AG08395 (cell line): ENCODE measurements around the gene ZBTB40.

ENCODE experiments used
- DNase-seq: peaks from one replicate; pipeline ENCODE4 v3.0.0; 2012; ENCODE audit warnings: mixed read lengths, low spot score

ZBTB40 gene

DNA sequence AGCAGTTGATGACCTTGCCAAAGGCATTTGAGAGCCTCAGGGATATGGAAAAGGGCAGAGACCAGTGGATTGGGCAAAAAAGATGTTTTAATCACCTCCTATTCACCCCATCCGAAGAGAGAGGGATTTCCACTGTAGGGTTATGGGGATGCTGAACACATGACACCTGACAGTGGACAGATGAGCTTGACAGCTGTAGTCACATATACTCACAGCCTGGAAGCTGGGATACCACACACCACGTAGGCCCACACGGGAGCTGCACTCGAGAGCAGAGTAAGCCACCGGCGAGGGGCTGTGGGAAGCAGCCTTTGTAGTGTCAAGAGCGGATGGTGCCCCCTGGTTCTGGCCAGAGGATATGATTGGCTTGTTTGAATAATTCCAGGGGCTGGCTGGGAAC, 20.0 kb downstream of the ZBTB40 start:
- no peak for DNase-seq

DNA sequence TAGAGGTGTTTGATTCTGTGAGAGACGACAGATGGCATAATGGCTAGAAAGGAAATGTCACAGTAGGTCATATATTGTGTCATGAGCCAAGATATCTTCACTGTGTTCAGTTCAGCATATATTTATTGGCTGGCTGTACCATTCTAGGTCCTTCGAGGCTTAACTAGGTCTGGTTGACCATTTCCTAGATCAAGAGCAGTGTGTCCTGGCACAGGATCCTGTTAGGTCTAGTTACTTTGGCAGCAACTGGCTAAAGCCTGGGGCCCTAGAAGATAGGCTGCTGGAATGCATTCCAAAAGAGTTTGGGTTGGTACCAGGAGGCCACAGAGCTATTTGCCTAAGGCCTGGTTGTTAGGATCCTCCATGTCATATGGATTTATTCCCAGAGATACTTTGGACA, 20.9 kb downstream of the ZBTB40 start:
- peak; percentile 32 for DNase-seq

DNA sequence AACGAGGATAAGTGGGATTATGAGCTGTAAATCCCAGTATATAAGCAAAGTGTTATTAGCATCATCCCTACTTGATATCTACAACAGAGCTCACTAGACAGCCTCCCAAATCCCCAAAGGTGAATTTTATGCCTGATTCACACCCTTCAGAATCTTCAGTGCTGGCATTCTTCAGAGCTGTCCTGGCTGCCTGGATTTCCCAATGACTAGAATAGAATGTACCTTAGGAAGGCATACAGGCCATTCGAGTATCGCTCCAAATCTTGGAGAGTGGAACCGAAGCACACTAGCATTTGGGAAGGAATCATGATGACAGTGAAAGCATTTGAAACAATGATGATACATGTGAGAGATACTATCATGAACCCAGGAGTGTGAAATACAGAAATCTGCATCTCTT, 22.3 kb downstream of the ZBTB40 start:
- no peak for DNase-seq

DNA sequence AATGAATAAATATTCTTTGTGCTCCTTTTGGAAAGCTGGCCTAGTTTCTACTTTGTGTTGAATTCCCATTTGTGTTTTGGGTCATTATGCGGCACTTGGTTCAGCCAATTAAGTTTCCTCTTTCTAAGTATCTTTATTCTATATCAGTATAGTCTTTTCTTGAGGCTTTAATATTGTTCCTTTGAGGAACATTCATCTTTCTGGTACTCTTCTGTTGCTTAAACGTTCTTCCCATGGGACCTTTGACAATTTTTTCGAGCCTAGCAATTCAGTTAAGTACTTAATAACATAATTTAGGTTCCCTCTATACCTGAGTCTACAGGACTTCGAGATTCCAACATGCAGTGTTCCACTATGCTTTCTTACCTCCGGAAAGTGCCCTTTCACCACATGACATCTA, 24.9 kb downstream of the ZBTB40 start:
- no peak for DNase-seq

DNA sequence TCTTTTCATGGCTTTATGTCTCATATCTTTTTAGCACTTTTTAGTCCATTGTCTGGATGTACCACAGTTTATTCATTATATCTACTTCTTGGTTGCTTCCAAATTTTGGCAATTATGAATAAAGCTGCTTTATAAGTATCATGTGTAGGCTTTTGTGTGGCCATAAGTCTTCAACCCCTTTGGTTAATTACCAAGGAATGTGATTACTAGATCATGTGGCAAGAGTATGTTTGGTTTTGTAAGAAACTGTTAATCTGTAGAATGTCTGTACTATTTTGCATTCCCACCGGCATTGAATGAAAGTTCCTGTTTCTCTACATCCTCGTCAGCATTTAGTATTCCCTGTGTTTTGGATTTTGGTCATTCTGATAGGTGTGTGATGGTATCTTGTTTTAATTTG, 31.5 kb downstream of the ZBTB40 start:
- DNase-seq = no peak

DNA sequence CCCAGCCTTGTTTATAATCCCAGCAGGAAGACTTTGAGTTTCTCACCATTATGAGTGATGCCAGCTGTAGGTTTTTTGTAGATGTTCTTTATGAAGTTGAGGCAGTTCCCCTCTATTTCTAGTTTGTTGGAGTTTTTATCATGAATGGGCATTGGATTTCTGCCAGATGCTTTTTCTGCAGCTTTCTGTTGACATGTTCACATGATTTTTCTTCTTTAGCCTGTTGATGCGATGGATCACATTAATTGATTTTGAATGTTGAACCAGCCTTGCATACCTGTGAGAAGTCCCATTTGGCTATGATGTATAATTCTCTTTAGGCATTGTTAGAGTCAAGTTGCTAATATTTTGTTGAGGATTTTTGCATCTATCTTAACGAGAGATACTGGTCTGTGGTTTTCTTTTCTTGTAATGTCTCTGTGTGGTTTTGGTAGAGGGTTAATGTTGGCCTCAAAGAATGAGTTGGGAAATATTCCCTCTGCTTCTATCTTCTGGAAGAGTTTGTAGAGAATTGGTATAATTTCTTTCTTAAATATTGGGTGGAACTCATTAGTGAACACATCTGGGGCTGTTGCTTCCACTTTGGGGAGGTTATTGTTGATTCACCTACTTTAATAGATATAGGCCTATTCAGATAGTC, 33.2 kb downstream of the ZBTB40 start:
- no peak for DNase-seq

DNA sequence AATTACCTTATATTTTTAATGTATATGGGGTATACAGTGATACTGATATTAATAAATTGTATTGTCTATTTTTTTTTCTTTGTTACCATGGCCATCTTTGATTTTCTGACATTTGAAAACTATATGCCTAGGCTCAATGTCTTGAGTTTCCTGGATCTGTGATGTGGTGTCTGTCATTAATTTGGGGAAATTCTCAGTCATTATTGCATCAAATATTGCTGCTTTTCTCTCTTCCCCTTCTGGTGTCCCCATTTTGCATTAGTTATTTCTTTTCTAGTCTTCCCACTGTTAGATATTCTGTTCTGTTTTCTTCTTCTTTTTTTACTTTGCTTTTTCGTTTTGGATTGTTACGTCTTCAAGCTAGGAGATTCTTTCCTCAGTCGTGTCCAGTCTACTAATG, 33.8 kb downstream of the ZBTB40 start:
- no peak for DNase-seq

DNA sequence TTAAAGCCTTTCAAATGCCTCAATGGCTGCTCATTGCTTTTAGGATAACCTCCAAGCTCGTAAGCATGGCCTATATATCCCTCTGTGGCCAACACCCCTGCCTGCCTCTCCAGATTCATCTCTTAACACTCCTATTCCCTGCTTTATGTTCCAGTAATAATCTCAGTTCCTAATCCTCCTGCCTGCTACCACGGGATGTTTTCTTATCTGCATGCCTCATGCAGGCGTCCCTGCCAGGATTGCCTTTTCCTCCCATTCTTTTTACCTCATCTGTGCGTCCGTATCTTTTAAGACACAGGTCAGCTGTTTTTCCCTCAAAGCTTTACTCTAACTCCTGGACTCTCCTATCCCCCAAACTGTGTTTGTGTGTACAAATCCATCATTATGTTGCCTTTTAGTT, 36.1 kb downstream of the ZBTB40 start:
- DNase-seq = no peak

DNA sequence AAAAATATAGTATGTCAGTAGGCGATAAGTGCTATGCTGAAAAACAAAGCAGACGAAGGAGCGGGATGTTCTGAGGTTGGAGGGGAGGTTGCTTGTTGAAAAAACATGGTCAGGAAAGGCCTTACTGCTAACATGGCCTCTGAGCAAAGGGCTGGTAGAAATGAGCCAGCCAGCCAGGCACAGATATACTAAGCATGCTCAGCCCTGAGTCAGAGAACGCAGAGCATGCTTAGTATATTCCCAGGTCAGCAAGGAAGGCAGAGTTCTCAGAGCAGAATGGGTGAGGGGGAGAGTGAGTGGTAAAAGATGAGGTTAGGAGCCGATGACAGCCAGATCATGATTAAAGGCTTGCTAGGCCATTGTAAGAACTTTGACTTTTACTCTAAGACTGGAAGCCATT, 36.7 kb downstream of the ZBTB40 start:
- DNase-seq = no peak

DNA sequence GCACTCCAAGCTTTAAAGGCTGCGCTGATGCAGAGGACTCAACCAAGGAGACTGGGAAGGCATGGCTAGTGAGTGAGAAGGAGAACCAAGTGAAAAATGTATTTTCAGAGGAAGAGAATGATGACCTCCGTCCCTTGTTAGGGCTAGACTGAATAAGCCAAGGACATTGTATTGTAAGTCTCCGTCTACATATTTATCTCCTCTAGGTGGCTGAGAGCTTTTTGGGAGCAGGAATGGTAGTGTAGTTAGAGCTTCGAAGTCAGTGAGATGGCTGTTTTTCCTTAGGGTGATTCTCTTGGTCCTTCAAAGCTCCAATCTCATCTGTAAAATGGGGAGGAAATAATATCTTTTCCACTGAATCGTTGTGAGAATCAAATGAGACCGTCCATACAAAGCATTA, 37.6 kb downstream of the ZBTB40 start:
- DNase-seq = no peak

DNA sequence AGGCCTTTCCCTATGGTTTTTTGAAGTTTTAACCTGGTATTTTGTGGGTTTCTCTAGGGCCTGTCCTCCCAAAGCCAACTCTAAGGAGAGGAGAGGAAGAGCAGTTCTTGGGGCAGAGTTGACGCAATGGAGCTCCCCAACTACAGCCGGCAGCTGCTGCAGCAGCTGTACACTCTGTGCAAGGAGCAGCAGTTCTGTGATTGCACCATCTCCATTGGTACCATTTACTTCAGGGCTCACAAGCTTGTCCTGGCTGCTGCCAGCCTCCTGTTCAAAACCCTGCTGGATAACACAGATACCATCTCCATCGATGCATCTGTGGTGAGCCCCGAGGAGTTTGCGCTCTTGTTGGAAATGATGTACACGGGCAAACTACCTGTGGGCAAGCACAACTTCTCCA, 38.2 kb downstream of the ZBTB40 start:
- DNase-seq = no peak

DNA sequence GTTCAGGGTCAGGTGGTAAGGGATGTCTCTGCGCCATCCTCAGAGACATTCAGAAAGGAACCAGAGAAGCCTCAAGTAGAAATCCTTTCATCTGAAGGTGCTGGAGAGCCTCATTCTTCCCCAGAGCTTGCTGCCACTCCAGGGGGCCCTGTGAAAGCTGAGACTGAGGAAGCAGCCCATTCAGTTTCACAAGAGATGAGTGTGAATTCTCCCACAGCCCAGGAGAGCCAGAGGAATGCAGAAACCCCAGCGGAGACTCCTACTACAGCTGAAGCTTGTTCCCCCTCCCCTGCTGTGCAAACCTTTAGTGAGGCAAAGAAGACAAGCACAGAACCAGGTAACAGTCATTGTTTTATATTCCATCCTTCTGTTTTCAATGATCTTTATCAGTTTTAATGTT, 38.7 kb downstream of the ZBTB40 start:
- no peak for DNase-seq

DNA sequence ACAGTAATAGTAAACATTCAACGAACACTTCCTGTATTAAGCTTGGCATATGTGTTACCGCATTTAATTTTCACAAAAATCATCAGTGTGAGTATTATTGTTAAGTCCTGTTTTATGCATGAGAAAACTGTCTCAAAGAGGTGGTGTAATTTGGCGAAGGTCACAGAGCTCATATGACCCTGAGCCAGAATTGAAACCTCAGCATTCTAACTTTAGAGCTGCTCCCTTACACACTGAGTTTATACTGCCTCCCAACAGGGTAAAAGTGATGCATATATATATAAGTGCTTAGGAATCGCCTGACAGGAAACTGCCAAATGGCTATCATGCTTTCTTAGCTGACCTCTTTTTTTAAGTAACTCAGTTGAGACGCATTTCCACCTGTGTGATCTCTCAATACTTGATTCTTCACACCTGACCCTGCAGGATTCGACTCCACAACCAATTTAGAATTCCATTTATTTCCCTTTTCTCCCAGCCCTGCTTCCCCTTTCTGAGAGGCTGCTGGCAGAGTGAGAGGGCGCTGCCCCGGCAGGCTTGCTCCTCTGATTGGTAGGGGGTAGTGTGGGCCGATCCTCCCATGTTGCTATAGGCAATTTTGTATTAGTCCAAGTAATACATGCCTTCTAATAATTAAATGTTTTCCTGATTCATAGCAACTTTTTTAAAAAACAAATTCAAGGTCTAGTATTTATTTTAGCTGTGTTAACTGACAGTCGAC, 40.5 kb downstream of the ZBTB40 start:
- no peak for DNase-seq

DNA sequence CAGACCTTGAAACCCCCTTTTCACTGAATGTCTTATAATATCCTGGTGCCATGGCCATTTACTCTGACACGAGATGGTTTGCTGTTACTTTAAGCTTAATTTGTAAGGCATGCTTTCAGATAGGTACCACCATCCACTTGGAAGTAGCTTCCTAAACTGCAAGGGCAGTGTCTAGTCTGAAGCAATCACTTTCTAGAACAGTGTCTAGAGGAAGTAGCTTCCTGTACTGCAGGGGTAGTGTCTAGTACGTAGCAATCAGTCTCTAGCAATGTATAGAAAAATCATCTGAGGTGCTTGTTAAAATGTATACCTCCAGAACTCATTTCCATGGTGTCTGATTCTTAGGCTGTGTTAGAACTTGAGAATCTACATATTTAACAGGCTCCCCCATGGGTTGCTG, 42.5 kb downstream of the ZBTB40 start:
- DNase-seq = no peak

DNA sequence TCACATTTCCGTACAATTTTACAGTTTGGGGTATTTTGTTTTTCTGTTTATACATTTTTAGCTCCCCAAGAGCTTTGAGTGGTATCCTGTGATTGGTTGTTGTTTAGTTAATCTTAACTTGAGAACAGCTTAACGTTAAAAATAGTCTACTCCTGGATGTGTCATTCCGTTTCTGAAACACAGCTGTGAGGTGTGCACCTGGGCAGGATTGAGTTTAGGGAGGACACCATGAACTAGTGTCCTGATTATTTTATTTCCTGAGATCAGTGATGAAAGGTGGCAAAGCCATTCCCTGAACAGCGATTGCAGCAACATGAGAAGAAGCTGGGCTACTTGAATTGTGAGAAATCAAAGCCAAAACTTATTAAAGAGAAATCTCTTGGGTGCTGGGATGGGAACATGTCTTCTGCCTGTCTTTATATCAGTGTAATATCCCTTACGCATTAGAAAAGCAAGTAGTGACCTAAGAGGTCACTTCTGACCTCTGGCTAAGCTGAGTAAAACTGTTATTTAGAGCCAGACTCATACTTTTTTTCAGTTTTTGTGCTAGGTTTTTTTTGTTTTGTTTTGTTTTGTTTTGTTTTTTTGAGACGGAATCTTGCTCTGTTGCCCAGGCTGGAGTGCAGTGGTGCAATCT, 43.4 kb downstream of the ZBTB40 start:
- no peak for DNase-seq

DNA sequence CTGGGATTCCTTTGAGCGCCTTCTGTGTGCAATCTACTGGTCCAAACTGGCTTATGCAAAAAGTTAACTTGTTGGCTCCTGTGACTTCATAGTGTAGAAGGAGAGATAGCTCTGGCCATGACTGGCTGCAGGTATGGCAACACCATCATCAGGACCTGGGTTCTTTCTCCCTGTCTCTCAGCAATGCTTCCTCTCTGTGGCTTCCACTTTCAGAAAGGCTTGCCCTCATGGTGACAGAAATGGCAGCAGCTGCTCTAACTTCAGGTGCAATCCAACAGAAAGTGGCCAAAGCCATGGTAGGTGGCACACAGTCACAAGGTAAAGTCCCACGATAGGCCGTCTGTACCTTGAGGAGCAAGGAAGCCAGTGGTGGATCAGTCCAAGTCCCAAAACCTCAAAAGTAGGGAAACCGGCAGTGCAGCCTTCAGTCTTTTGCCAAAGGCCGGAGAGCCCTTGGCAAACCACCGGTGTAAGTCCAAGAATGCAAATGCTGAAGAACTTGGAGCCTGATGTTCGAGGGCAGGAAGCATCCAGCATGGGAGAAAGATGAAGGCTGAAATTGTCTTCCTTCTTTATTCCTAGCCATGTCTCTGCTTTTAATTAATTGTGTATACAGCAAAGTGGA, 45.0 kb downstream of the ZBTB40 start:
- no peak for DNase-seq

DNA sequence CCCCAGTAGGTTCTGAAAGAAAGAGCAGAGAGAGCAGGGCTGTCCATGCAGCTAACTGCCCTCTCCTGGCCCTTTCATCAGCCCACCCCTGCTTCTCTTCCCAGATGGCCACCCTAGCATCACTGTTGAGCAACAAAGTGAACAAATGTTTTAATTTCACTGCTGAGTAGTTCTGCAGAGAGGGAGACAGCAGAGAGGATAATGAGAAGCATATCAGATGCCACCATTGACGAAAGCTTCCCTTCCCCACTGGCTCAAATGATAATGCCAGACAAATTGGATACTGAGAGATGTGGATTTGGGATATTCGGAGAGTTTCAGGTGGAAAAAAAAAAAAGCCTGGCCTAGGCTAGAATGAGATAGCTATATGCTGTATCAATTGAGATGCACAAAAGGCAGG, 46.8 kb downstream of the ZBTB40 start:
- DNase-seq = no peak

DNA sequence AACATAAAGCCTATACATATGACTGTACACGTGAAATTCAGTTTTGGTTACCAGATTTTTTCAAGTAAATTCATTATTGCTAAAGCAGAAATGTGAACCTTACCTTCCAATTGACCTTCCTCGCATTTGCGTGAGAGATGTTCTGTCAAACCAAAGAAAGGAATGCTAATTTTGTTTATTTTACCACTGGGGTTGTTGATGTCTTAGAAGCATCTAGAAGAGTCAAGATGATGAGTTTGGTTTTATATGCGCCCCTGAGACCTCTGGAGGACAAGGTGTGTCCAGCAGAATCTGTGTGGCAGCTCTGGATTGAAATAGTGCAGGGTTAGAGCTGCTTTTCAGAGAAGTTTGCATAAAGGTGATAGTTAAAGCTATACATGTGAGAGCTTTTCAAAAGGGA, 48.4 kb downstream of the ZBTB40 start:
- no peak for DNase-seq

DNA sequence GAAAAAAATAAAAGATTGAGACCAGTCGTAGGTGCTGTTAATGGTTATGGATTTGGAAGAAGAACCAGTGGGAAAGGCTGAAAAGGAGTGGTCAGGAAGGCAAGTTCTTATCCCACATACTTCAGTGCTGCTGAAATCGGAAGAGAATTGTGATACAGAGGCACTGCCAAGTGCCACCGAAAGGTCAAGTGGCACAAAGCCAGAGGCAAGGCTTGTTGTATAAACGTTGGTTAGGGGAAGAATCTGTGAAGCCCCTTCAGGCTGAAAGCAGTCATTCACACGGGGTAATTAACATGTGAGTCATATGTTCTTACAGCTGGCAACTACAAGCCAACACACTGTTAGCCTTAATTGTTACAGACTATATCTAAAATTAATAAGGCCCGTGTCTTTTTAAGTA, 48.8 kb downstream of the ZBTB40 start:
- peak; percentile 10 for DNase-seq

DNA sequence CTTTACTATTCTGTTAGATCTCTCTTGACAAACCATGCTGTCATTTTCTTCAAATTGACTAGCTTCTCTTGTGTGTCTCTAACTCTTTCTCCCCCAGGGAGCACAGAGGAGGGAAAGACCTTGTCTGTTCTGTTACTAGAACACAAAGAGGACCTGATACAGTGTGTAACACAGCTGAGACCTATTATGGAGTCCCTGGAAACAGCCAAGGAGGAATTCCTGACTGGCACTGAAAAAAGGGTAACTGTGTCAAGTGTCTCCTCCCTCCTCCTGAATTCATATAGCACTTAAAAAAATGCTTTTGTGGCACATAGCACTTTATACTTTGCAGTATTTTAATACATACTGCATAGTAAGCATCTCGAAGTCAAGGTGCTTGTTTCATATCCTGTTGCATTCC, 50.6 kb downstream of the ZBTB40 start:
- DNase-seq = no peak

DNA sequence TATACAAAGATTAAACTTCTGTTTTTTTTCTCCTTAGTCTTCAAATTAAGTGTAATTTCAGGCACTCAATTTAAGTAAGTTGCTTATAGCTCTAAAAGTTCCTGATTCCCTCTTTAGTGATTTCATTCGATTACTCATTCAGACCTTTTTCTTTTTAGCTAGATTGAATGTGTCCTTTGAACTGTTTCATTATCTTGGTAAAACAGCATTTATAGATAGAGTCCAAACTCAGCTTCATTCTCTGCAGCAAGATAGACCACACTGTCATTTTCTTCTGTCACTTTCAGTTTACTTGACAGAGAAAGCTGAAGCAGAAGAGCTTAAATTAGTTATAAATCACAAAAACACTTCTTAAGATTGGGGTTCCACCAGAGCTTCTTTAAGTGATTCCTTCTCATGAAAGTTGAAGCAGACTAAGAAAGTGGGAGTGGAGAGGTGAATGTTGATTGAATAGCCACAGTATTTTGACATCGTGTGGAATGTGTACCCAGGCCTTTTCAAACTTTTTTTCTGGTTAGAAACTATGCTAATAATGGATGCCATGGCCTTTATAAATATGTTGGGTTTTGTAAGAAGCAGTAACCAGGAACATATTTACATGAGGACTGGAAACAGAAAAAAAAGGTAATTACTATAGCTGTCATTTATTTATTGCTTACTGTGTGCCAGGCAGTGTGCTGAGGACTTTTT, 52.2 kb downstream of the ZBTB40 start:
- peak; percentile 47 for DNase-seq

DNA sequence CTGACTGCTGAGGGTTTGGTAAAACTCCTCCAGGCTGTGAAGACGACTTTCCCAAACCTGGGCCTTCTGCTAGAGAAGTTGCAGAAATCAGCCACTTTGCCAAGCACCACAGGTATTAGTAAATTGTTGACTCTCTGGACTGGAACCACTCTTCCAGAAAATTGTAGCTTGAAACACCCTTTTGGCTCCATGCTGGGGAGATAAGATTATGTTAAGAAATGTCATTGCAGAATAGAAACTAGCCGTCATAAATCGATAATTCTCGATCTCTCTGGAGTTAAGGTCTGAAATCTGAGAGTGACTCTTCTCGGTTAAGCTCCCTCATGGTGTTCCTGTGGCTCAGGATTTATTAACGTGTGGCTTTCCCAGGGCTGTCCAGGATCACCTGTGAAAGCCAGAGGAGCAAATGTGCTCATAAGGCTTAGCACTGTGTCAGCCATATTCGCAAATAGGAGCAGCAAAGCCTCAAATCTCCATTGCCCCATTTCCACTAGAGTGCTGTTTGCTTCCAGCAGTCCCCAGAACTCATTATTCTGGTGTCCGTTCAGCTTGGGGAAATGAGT, 54.6 kb downstream of the ZBTB40 start:
- no peak for DNase-seq
